ENCODE results near the gene GLA.
A peak's percentile ranks its signal among the peaks of the same experiment; 100 is the strongest.

GLA gene

GRCh38 chrX:101417190-101417589 is 9.5 kb upstream of the GLA start:
- Histone ChIP-seq H3K9ac (ENCODE audit: low read length) (no peak overlapping the region), H3K4me3 (ENCODE audit: low read length) (no peak overlapping the region), H3K27ac (ENCODE audit: low read length) (no peak overlapping the region), H3K9me3 (ENCODE audit: insufficient read depth, low read length) (no peaks in the 10 kb centered on the region), H2AFZ (ENCODE audit: low read depth, low read length) (0 out of 2 replicates have a peak overlapping the region, but pooled peaks have one; percentile 97), H4K20me1 (ENCODE audit: insufficient read depth, low read length) (0 out of 2 replicates have a peak, but pooled peaks cover 5% of the 10 kb centered on the region), H3K36me3 (replicated peaks; ENCODE audit: low read depth, low read length) (peaks cover 10% of the 10 kb centered on the region), H3K79me2 (ENCODE audit: low read length) (peaks cover 12% of the 10 kb centered on the region), H3K4me2 (ENCODE audit: low read length) (no peak overlapping the region), H3K4me1 (ENCODE audit: low read length) (peaks cover 24% of the 10 kb centered on the region), H3K27me3 (ENCODE audit: low read depth, low read length) (no peaks in the 10 kb centered on the region)
- TF ChIP-seq CTCF (IDR thresholded peaks at IDR 0.05; ENCODE audit: low read depth, low read length), result no peak
- TF ChIP-seq EZH2phosphoT487 (IDR thresholded peaks at IDR 0.05; ENCODE audit: low read depth), result no peak

- Histone ChIP-seq H3K4me3 (ENCODE audit: low read length) (no peak overlapping the region), H3K36me3 (replicated peaks; ENCODE audit: low read depth, low read length) (peaks cover 15% of the 10 kb centered on the region)
Observed at GRCh38 chrX:101416691-101417090, 9.0 kb upstream of the GLA start.

GRCh38 chrX:101415180-101416145 is 7.7 kb upstream of the GLA start:
- Histone ChIP-seq H3K9ac (ENCODE audit: low read length) (peak overlapping the region; percentile 17; the same call in 1 of the 2 replicates), H3K9me3 (ENCODE audit: insufficient read depth, low read length) (no peaks in the 10 kb centered on the region), H3K4me2 (ENCODE audit: low read length) (peak overlapping the region; percentile 59), H2AFZ (ENCODE audit: low read depth, low read length) (no peak overlapping the region), H3K27me3 (ENCODE audit: low read depth, low read length) (no peaks in the 10 kb centered on the region), H3K79me2 (ENCODE audit: low read length) (peaks cover 29% of the 10 kb centered on the region), H4K20me1 (ENCODE audit: insufficient read depth, low read length) (peaks cover 15% of the 10 kb centered on the region; the same call in 1 of the 2 replicates), H3K27ac (ENCODE audit: low read length) (peak overlapping the region; percentile 61), H3K36me3 (replicated peaks; ENCODE audit: low read depth, low read length) (peaks cover 19% of the 10 kb centered on the region), H3K4me1 (ENCODE audit: low read length) (peaks cover 35% of the 10 kb centered on the region), H3K4me3 (ENCODE audit: low read length) (peak overlapping the region; percentile 14)
- TF ChIP-seq EZH2phosphoT487 (IDR thresholded peaks at IDR 0.05; ENCODE audit: low read depth) (no peak), CTCF (IDR thresholded peaks at IDR 0.05; ENCODE audit: low read depth, low read length) (peak; percentile 85)

More at GRCh38 chrX:101416691-101417090, 9.0 kb upstream of the GLA start:
- Histone ChIP-seq H3K4me1 (ENCODE audit: low read length) (peaks cover 29% of the 10 kb centered on the region), H3K9ac (ENCODE audit: low read length) (no peak overlapping the region), H2AFZ (ENCODE audit: low read depth, low read length) (no peak overlapping the region), H4K20me1 (ENCODE audit: insufficient read depth, low read length) (peaks cover 8% of the 10 kb centered on the region; the same call in 1 of the 2 replicates), H3K4me2 (ENCODE audit: low read length) (no peak overlapping the region), H3K27ac (ENCODE audit: low read length) (no peak overlapping the region), H3K79me2 (ENCODE audit: low read length) (peaks cover 17% of the 10 kb centered on the region), H3K9me3 (ENCODE audit: insufficient read depth, low read length) (no peaks in the 10 kb centered on the region), H3K27me3 (ENCODE audit: low read depth, low read length) (no peaks in the 10 kb centered on the region)
- TF ChIP-seq CTCF (IDR thresholded peaks at IDR 0.05; ENCODE audit: low read depth, low read length) (no peak), EZH2phosphoT487 (IDR thresholded peaks at IDR 0.05; ENCODE audit: low read depth) (no peak)

- no peaks in the 10 kb centered on the region for H3K27me3 ChIP-seq (ENCODE audit: low read depth, low read length)
- H3K4me2 ChIP-seq (ENCODE audit: low read length), result no peak overlapping the region
- no peak overlapping the region for H3K27ac ChIP-seq (ENCODE audit: low read length)
- peaks cover 22% of the 10 kb centered on the region for H3K36me3 ChIP-seq (replicated peaks; ENCODE audit: low read depth, low read length)
- TF ChIP-seq CTCF (IDR thresholded peaks at IDR 0.05; ENCODE audit: low read depth, low read length), result no peak
- no peak for TF ChIP-seq EZH2phosphoT487 (IDR thresholded peaks at IDR 0.05; ENCODE audit: low read depth)
- peaks cover 25% of the 10 kb centered on the region; the same call in 1 of the 2 replicates for H4K20me1 ChIP-seq (ENCODE audit: insufficient read depth, low read length)
- H3K9me3 ChIP-seq (ENCODE audit: insufficient read depth, low read length), result no peaks in the 10 kb centered on the region
- H3K4me3 ChIP-seq (ENCODE audit: low read length), result no peak overlapping the region
- H2AFZ ChIP-seq (ENCODE audit: low read depth, low read length), result no peak overlapping the region
- H3K79me2 ChIP-seq (ENCODE audit: low read length), result peaks cover 59% of the 10 kb centered on the region
- H3K9ac ChIP-seq (ENCODE audit: low read length), result no peak overlapping the region
- peaks cover 33% of the 10 kb centered on the region for H3K4me1 ChIP-seq (ENCODE audit: low read length)
Observed at GRCh38 chrX:101411984-101412383, 4.3 kb upstream of the GLA start.

All from OCI-LY3 (cell line).